NCI-H345 (cell line): ENCODE results near the gene ZNF200.
"Not testable (repeated sequence)": the region's sequence is repeated elsewhere in the genome, so short reads cannot be mapped to it uniquely, and the experiment has no call there.

Experiments
- DNase-seq: peaks from one replicate; lab custom pipeline; 2025; lab: John Stamatoyannopoulos, UW

Gene ZNF200

GRCh38 chr16:3198334-3199072 lies 36.5 kb downstream of the ZNF200 start:
- DNase-seq: no peak

DNA sequence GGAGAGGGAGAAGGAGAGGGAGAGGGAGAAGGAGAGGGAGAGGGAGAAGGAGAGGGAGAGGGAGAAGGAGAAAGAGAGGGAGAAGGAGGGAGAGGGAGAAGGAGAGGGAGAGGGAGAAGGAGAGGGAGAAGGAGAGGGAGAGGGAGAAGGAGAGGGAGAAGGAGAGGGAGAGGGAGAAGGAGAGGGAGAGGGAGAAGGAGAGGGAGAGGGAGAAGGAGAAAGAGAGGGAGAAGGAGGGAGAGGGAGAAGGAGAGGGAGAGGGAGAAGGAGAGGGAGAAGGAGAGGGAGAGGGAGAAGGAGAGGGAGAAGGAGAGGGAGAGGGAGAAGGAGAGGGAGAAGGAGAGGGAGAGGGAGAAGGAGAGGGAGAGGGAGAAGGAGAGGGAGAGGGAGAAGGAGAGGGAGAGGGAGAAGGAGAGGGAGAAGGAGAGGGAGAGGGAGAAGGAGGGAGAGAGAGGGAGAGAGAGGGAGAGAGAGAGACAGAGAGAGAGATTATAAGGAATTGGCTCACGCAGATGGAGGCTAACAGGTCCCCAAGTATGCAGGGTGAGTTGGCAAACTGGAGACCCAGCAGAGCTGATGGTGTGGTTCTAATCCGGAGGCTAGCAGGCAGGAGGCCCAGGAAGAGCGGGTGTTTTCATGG lies 37.1 kb downstream of the ZNF200 start:
- not testable (repeated sequence) for DNase-seq

DNA sequence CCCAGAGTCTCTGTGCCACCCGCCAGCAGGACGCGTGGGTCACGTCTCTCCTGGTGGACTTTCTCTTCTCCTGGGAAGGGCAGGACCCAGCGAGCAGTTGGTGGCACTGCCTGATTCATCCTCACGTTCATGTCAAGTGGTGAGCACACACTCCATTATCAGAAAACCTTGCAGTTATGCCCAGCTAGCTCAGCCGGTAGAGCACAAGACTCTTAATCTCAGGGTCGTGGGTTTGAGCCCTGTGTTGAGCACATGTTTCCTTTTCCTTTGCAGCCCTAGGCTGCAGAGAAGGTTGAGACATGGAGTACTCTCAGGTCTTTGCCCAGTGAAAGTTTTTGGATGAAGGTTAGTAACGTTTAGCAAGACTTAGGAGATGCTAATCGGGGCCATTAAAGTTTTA lies 39.0 kb downstream of the ZNF200 start:
- no peak for DNase-seq

DNA sequence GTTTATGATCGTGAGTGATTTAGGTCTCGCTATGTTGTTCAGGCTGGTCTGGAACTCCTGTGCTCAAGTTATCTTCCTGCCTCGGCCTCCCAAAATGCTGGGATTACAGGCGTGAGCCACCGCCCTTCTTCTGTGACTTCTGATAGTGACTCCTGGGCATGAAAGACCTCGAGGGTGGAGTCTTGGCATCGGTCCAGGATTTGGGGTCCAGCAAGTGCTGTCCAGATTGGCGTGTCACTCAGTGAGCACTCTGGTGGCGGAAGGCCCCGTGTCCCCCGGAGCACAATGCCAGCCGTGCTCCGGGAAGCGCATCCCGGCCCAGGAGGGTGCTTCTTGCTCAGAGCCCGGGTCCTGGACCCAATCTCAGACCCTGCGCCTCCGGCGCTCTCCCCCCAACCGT lies 40.2 kb downstream of the ZNF200 start:
- no peak for DNase-seq

DNA sequence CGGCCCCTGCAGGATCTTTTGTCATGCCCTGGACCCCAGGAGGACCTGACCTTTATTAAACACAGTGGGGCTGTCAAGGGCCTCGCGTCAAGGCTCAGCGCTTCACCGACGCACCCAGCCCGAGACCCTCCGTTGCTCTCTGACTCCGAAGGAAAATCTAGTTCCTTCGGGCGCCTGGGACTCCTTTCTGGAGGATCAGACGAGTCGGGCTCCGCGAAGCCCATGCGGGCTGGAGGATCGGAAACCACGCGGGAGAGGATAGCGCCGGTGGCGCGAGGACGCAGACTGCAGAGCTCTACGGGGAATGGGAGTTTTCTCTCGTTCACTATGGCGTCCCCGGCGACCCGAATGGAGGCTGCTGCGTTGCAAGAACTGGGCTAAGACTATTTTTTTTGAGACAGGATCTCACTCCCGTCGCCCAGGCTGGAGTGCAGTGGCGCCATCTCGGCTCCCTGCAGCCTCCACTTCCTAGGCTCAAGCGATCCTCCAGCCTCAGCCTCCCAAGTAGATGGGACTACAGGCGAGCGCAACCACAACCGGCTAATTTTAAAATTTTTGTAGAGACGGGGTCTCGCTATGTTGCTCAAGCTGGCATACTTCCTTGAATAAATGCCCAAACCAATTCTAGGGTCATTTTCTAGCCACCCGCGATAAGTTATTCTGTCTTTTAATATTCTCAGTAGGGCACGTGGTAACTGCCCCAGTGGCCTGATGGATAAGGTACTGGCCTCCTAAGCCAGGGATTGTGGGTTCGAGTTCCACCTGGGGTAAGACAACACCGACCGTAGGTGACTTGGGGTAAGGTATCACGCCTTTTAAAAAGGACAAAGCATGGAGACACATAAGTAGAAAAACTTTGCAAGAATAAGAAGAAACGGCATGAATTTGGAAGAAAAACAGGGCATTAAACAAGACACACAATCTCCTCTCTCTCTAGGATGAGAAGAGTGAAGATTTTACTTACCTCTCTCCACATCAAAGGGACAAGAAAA lies 41.4 kb downstream of the ZNF200 start:
- no peak for DNase-seq

- DNase-seq: no peak
These were observed 42.4 kb downstream of the ZNF200 start for GRCh38 chr16:3192476-3193019.

DNA sequence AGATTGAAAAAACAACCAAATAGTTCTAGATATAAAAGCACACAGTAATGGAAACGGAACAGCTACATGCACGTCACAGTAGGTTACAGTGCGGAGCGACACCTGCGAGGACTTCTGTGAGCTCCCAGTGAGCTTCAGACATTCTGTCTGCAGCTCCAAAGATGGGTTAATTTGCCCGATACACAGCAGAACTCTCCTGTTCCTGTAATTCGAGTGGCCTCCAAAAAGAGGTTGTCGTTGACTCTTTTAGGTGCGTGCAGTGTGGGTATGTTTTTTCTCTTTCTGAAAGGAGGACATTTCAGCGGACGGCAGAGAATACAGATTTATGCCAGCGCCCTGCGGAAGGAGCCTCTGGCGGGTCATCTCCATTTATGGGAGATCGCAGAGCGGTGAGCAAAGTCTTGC lies 44.0 kb downstream of the ZNF200 start:
- no peak for DNase-seq

DNA sequence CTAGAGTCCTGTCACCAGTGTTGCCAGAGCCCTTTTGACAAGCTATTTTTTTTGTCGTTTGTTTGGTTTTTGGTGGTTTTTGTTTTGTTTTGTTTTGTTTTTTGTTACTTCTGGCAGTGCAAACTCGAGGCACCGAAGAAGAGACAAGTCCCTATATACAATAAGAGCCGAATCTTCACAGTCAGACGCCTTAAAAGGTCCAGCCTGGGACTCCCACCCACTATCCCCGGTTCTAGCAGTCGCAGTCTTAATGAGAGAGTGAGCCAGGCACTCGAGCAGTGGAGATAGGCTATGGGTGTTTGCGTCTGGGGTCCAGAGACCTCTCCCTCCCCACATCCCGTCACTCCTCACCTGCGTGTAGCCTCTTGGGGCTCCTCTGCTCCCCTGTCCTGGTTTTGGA lies 45.1 kb downstream of the ZNF200 start:
- no peak for DNase-seq

DNA sequence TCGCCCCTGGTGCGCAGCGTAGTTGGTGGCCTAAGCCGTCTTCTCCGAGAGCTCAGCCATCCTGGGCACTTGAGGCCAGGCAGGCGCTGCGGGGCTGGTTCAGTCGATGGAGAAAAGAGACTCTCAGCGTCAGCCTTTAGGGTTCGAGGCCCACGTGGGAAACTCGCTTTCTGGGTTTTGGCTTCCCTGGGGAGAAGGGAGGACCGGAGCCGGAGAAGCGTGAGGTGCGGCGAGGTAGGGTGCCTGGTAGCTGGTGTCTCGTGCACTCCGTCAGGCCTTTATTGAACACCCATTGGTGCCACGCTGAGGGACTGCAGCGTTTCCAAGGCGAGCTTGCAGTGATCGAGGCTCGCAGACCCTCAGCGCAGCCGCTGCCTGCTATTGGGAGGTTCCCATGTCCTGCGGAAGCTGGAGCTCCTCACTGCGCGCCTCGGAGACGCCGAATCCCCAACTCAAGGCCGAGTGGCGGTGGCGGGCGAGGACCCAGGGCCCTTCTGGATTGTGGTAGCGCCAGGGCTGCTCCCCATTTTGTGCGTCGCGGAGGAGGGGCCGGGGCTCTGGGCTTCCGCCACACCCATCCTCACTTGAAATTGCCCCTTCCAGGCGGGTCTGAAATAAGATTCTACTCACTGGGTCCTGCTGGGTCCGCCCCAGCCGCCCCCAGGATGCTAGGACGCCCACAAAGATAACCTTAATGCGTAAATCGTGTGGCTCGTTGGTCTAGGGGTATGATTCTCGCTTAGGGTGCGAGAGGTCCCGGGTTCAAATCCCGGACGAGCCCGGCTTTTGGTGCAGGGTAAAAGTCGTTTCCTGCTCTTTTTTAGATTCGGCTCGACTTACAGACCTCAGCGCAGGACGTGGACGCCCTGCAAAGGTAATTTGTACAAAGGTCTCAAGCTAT lies 45.8 kb downstream of the ZNF200 start:
- DNase-seq: peak; percentile 53

- DNase-seq: no peak
These were observed 46.4 kb downstream of the ZNF200 start for GRCh38 chr16:3188675-3188924.

DNA sequence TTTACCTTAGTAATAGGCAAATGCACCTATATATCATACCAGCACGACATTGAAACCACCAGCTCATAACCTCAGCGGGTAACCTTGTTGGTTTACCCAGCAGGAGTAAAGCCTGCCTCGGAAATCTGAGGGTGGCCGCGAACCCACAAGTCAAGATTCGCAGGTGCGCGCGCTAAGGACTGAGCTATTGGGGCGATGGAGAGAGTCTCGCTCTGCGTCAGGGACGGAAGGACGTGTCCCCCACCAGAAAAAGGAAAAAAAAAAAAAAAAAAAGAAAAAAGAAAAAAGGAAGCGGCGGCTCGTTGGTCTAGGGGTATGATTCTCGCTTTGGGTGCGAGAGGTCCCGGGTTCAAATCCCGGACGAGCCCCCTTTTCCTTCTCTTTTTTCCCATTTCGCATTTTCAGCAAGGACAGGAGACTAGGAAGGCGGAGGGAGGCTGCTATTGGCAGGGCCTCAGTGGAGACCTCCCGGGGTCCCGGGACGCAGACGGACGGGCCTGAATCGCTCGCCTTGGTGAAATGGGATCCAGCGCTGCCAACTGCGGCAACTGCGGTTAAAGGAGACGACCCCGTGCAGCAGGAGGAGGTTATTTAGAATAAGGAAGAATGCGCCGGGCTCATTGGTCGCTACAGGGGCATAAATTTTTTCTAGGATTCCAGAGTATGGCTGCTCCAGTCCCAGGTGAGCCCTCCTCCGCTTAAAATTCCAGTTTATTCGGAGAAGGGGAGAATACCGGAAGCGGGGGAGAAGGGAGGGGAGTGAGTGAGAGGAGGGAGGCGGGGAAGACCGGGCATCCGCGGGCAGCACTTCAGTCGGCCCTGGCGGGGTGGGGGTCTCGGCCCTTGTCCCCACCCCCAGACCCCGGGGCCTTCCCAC lies 46.9 kb downstream of the ZNF200 start, which contains the start of gene OR1F1:
Gene OR1F1 (plus strand): TSS at position 407 of the 877 bp plus-strand sequence.
- DNase-seq: peak; percentile 58

DNA sequence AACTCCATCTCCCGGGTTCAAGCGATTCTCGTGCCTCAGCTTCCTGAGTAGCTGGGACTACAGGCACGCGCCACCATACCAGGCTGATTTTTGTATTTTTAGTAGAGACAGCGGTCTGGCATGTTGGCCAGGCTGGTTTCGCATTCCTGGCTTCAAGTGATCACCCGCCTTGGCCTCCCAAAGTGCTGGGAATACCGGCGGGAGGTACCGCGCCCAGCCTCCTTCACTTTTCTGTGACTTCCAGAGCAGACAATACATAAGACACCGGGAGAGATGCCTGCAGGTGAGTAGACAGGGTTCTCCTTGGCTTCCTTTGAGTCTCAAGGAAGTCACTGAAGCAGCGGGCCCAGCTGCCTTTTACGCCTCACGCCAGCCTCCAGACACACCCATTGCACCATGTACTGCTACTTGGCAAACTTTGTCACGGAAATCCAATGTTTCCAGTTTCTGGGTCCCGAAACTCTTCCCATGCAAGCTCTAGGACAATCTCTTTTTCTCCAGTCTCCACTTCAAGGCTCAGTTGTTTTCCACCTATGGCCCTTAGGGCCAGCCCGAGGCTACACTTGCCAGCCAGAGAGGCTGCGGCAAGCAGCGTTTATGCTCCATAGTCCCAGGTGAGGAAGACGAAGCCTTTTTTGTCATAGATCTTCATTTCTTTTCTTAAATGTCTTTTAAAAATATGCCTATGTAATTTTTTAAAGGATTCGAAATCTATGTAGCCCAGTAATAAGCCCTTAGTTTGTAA lies 47.8 kb downstream of the ZNF200 start:
- no peak for DNase-seq

DNA sequence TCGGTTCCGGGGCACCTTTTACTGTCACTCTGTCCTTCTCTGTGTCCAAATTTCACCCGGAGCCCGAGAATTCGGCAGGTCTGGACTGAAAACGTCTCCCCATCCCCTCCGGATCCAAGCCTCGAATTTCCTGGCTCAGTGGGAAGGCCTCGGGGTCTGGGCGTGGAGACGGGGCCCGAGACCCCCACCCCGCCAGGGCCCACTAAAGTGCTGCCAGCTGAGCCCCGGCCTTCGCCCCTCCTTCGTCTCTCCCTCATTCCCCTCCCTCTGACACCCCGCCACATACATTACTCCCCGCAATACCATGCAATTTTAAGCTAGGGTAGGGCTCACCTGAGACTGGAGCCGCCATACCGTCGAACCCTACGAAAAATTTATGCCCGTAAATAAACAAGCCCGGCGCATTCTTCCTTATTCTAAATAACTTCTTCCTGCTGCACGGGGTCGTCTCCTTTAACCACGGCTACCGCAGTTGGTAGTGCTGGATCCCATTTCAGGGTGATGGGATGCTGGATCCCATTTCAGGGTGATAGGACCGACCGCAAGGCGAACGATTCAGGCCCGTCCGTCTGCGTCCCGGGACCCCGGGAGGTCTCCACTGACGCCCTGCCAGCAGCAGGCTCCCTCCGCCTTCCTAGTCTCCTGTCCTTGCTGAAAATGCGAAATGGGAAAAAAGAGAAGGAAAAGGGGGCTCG lies 51.4 kb downstream of the ZNF200 start:
- no peak for DNase-seq

DNA sequence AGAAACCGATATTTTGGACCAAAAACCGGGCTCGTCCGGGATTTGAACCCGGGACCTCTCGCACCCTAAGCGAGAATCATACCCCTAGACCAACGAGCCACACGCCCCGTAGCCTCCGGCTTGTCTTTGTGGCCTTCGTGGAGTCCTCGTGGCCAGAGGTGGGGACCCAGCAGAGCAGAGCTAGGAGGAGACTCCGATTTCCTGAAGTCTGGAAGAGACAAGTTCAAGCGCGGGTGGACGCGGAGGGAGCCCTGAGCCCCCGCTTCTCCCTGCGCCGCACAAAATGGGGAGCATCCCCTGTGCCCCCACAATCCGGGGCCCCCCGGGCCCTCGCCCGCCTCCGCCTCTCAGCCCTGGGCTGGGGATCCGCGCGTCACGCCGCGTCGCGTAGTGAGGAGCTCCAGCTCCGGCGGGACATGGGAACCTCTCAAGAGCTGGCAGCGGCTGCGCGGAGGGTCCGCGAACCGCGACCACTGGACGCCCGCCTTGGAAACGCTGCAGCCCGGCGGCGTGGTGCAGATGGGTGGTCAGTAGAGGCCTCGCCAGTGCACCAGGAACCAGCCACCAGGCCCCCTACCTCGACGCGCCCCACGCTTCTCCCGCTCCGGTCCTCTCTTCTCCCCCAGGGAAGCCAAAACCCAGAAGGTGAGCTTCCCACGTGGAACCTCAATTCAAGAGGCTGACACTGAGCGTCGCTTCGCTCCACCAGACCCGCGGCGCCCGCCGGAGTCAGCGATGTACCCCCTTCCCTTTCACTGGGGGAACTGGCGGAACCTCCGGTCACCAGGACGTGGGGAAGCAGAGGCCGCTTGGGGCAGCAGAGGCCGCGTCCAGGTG lies 52.1 kb downstream of the ZNF200 start:
- peak; percentile 47 for DNase-seq

GRCh38 chr16:3182293-3182607 lies 52.7 kb downstream of the ZNF200 start:
- not testable (repeated sequence) for DNase-seq

DNA sequence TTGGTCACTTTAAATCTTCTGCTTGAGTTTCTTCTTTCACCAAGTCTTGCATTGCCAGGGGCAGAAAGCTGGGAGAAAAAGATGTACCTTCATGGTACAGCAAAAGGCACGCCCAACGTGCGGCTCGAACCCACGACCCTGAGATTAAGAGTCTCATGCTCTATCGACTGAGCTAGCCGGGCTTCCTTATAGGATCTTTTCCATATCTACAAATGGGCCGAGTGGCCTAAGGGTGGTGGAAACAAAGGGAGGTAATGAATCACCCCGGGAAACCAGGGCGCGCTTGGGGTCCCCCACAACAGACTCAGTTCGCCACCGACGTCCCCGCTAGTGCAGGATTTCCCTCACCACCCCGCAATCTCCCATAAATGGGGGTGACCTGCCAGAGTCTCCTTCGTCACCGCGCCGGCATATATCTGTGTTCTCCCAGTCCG lies 54.5 kb downstream of the ZNF200 start:
- no peak for DNase-seq

GRCh38 chr16:3179651-3180050 lies 55.3 kb downstream of the ZNF200 start:
- DNase-seq: no peak
